KOPT-K1 (cell line): ENCODE measurements around the gene SETBP1.

Source experiments
- H3K27ac ChIP-seq: fragments of 200-600 bp; sonication (generic); 2 replicates; pipeline ENCODE4 v1.5.1; 2016; ENCODE audit warnings: antibody characterized with exemption, mild to moderate bottlenecking, low read depth, low read length; ENCODE audit not compliant: poor library complexity, severe bottlenecking
- H3K36me3 ChIP-seq: fragments of 200-600 bp; sonication (generic); 2 replicates; pipeline ENCODE4 v1.5.1; 2017; ENCODE audit warnings: antibody characterized with exemption, mild to moderate bottlenecking, low read length, moderate library complexity; ENCODE audit not compliant: insufficient read depth
- H3K9me3 ChIP-seq: fragments of 200-600 bp; sonication (generic); 2 replicates; pipeline ENCODE4 v1.5.1; 2017; ENCODE audit warnings: antibody characterized with exemption, low read length, mild to moderate bottlenecking; ENCODE audit not compliant: insufficient read depth, poor library complexity, severe bottlenecking

Gene SETBP1

GRCh38 chr18:44742718-44743311 lies 62.1 kb downstream of the SETBP1 start:
- no peaks in the 10 kb centered on the region for H3K36me3 ChIP-seq
- H3K27ac ChIP-seq, result no peak overlapping the region
- H3K9me3 ChIP-seq, result no peaks in the 10 kb centered on the region

GRCh38 chr18:44743631-44744030 lies 62.9 kb downstream of the SETBP1 start:
- Histone ChIP-seq H3K27ac (no peak overlapping the region), H3K9me3 (no peaks in the 10 kb centered on the region), H3K36me3 (no peaks in the 10 kb centered on the region)

GRCh38 chr18:44744161-44745121 lies 63.8 kb downstream of the SETBP1 start:
- Histone ChIP-seq H3K36me3 (no peaks in the 10 kb centered on the region), H3K27ac (no peak overlapping the region), H3K9me3 (no peaks in the 10 kb centered on the region)

- no peaks in the 10 kb centered on the region for H3K9me3 ChIP-seq
- H3K27ac ChIP-seq, result no peak overlapping the region
- no peaks in the 10 kb centered on the region for H3K36me3 ChIP-seq
Measured at GRCh38 chr18:44747157-44747556, 66.5 kb downstream of the SETBP1 start.

GRCh38 chr18:44748582-44748981 lies 67.9 kb downstream of the SETBP1 start:
- Histone ChIP-seq H3K27ac (no peak overlapping the region), H3K9me3 (no peaks in the 10 kb centered on the region), H3K36me3 (no peaks in the 10 kb centered on the region)

GRCh38 chr18:44750774-44751173 lies 70.1 kb downstream of the SETBP1 start:
- no peaks in the 10 kb centered on the region for H3K36me3 ChIP-seq
- no peaks in the 10 kb centered on the region for H3K9me3 ChIP-seq
- no peak overlapping the region for H3K27ac ChIP-seq

GRCh38 chr18:44754567-44754966 lies 73.9 kb downstream of the SETBP1 start:
- Histone ChIP-seq H3K9me3 (no peaks in the 10 kb centered on the region), H3K27ac (no peak overlapping the region), H3K36me3 (no peaks in the 10 kb centered on the region)

GRCh38 chr18:44758861-44759631 lies 78.4 kb downstream of the SETBP1 start:
- Histone ChIP-seq H3K27ac (no peak overlapping the region), H3K36me3 (no peaks in the 10 kb centered on the region), H3K9me3 (no peaks in the 10 kb centered on the region)

- Histone ChIP-seq H3K36me3 (no peaks in the 10 kb centered on the region), H3K9me3 (no peaks in the 10 kb centered on the region), H3K27ac (no peak overlapping the region)
Measured at GRCh38 chr18:44759925-44760342, 79.2 kb downstream of the SETBP1 start.

- H3K27ac ChIP-seq, result no peak overlapping the region
- H3K36me3 ChIP-seq, result no peaks in the 10 kb centered on the region
- no peaks in the 10 kb centered on the region for H3K9me3 ChIP-seq
Measured at GRCh38 chr18:44761812-44762211, 81.1 kb downstream of the SETBP1 start.

- Histone ChIP-seq H3K36me3 (no peaks in the 10 kb centered on the region), H3K9me3 (no peaks in the 10 kb centered on the region)
Measured at GRCh38 chr18:44763327-44763726, 82.6 kb downstream of the SETBP1 start.

GRCh38 chr18:44764863-44765262 lies 84.2 kb downstream of the SETBP1 start:
- H3K9me3 ChIP-seq, result no peaks in the 10 kb centered on the region
- no peaks in the 10 kb centered on the region for H3K36me3 ChIP-seq
- no peak overlapping the region for H3K27ac ChIP-seq

More at GRCh38 chr18:44763327-44763726, 82.6 kb downstream of the SETBP1 start:
- no peak overlapping the region for H3K27ac ChIP-seq

GRCh38 chr18:44765456-44765855 lies 84.8 kb downstream of the SETBP1 start:
- no peak overlapping the region for H3K27ac ChIP-seq
- no peaks in the 10 kb centered on the region for H3K36me3 ChIP-seq
- H3K9me3 ChIP-seq, result no peaks in the 10 kb centered on the region

GRCh38 chr18:44766450-44766849 lies 85.8 kb downstream of the SETBP1 start:
- Histone ChIP-seq H3K9me3 (no peaks in the 10 kb centered on the region), H3K27ac (no peak overlapping the region), H3K36me3 (no peaks in the 10 kb centered on the region)

GRCh38 chr18:44767807-44768206 lies 87.1 kb downstream of the SETBP1 start:
- no peaks in the 10 kb centered on the region for H3K9me3 ChIP-seq
- H3K36me3 ChIP-seq, result no peaks in the 10 kb centered on the region
- H3K27ac ChIP-seq, result no peak overlapping the region
